ENCODE measurements around the gene PPP6R2.

DNA sequence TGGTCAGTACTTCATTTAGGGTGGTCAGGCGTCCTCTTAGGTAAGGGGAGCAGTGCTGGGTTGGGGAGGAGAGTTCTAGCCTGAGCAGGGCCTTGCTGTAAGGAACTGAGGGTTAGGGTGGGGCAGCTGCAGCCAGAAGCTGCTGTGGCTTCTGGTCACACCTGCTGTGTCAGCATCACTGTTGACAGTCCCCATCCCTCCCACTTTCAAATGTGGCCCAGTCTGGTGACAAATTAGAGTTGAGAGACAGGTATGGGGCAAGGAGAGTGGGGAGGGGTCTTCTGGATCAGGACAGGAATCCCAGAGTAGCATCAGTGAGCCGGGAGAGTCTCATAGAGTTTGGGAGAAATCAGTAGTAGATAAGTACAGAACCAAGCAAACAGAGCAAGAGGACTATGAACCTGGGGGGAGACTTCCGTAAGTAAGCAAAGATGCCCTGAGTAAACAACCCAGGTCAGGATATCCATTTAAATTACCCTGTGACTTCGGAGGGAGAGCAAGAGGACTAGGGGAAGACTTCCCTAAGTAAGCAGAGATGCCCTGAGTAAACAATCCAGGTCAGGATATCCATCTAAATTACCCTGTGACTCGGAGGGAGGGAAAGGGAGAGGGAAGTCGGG lies 53.7 kb downstream of the PPP6R2 start:
- TF ChIP-seq, protein P1, sequence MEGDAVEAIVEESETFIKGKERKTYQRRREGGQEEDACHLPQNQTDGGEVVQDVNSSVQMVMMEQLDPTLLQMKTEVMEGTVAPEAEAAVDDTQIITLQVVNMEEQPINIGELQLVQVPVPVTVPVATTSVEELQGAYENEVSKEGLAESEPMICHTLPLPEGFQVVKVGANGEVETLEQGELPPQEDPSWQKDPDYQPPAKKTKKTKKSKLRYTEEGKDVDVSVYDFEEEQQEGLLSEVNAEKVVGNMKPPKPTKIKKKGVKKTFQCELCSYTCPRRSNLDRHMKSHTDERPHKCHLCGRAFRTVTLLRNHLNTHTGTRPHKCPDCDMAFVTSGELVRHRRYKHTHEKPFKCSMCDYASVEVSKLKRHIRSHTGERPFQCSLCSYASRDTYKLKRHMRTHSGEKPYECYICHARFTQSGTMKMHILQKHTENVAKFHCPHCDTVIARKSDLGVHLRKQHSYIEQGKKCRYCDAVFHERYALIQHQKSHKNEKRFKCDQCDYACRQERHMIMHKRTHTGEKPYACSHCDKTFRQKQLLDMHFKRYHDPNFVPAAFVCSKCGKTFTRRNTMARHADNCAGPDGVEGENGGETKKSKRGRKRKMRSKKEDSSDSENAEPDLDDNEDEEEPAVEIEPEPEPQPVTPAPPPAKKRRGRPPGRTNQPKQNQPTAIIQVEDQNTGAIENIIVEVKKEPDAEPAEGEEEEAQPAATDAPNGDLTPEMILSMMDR (IDR thresholded peaks at IDR 0.05), result no peak
- TF ChIP-seq POLR2A (IDR thresholded peaks at IDR 0.05), result no peak
